ENCODE results near the gene CDH16.
"Not testable (repeated sequence)": the region's sequence is repeated elsewhere in the genome, so short reads cannot be mapped to it uniquely, and the experiment has no call there.

CDH16 gene

GRCh38 chr16:66947302-66948065 is 28.8 kb upstream of the CDH16 start:
- 0 out of 2 replicates have a peak, but pooled peaks cover 7% of the 10 kb centered on the region for H3K9me3 ChIP-seq
- H4K20me1 ChIP-seq: peaks cover 22% of the 10 kb centered on the region
- H3K4me2 ChIP-seq: peak overlapping the region; percentile 85
- no peak overlapping the region for H3K9ac ChIP-seq
- H3K4me3 ChIP-seq: peak overlapping the region; percentile 62
- H3K27me3 ChIP-seq: peaks cover 57% of the 10 kb centered on the region
- no peak for TF ChIP-seq Cebpa-rat (IDR thresholded peaks at IDR 0.05)
- H3K36me3 ChIP-seq: peaks cover 17% of the 10 kb centered on the region
- no peak overlapping the region for H3K27ac ChIP-seq
- H3K4me1 ChIP-seq: peaks cover 18% of the 10 kb centered on the region

- H3K27ac ChIP-seq: no peak overlapping the region
- H3K4me1 ChIP-seq: peaks cover 18% of the 10 kb centered on the region
- no peak for TF ChIP-seq Cebpa-rat (IDR thresholded peaks at IDR 0.05)
- peaks cover 22% of the 10 kb centered on the region for H4K20me1 ChIP-seq
- H3K9ac ChIP-seq: no peak overlapping the region
- peaks cover 52% of the 10 kb centered on the region for H3K27me3 ChIP-seq
- no peak overlapping the region for H3K4me2 ChIP-seq
- no peak overlapping the region for H3K4me3 ChIP-seq
- peaks cover 22% of the 10 kb centered on the region for H3K36me3 ChIP-seq
- H3K9me3 ChIP-seq: 0 out of 2 replicates have a peak, but pooled peaks cover 7% of the 10 kb centered on the region
Measured at GRCh38 chr16:66946974-66947301, 28.3 kb upstream of the CDH16 start.

GRCh38 chr16:66946541-66946940 is 27.9 kb upstream of the CDH16 start:
- peaks cover 48% of the 10 kb centered on the region for H3K27me3 ChIP-seq

GRCh38 chr16:66945939-66946338 is 27.3 kb upstream of the CDH16 start:
- Histone ChIP-seq H3K4me2 (no peak overlapping the region), H3K9ac (no peak overlapping the region), H3K4me3 (no peak overlapping the region), H3K9me3 (0 out of 2 replicates have a peak, but pooled peaks cover under 1% of the 10 kb centered on the region), H4K20me1 (peaks cover 22% of the 10 kb centered on the region), H3K27me3 (peaks cover 42% of the 10 kb centered on the region), H3K36me3 (peaks cover 32% of the 10 kb centered on the region), H3K4me1 (peaks cover 18% of the 10 kb centered on the region), H3K27ac (no peak overlapping the region)
- no peak for TF ChIP-seq Cebpa-rat (IDR thresholded peaks at IDR 0.05)

More at GRCh38 chr16:66946541-66946940, 27.9 kb upstream of the CDH16 start:
- no peak overlapping the region for H3K9ac ChIP-seq
- no peak for TF ChIP-seq Cebpa-rat (IDR thresholded peaks at IDR 0.05)
- 0 out of 2 replicates have a peak, but pooled peaks cover 6% of the 10 kb centered on the region for H3K9me3 ChIP-seq
- peaks cover 22% of the 10 kb centered on the region for H4K20me1 ChIP-seq
- no peak overlapping the region for H3K4me3 ChIP-seq
- no peak overlapping the region for H3K27ac ChIP-seq
- H3K4me2 ChIP-seq: no peak overlapping the region
- peaks cover 18% of the 10 kb centered on the region for H3K4me1 ChIP-seq
- H3K36me3 ChIP-seq: peaks cover 26% of the 10 kb centered on the region

- H3K4me1 ChIP-seq: peaks cover 18% of the 10 kb centered on the region
- H4K20me1 ChIP-seq: peaks cover 28% of the 10 kb centered on the region
- peaks cover 42% of the 10 kb centered on the region for H3K36me3 ChIP-seq
- not testable (repeated sequence) for H3K4me3 ChIP-seq, H3K9me3 ChIP-seq, H3K4me2 ChIP-seq, H3K27ac ChIP-seq, H3K9ac ChIP-seq
- peaks cover 32% of the 10 kb centered on the region for H3K27me3 ChIP-seq
Measured at GRCh38 chr16:66944971-66945370, 26.3 kb upstream of the CDH16 start.

- H4K20me1 ChIP-seq: peaks cover 34% of the 10 kb centered on the region
- H3K4me3 ChIP-seq: no peak overlapping the region
- H3K9me3 ChIP-seq: no peaks in the 10 kb centered on the region
- no peak overlapping the region for H3K4me2 ChIP-seq
- no peak overlapping the region for H3K9ac ChIP-seq
- no peak overlapping the region for H3K27ac ChIP-seq
- peaks cover 23% of the 10 kb centered on the region for H3K27me3 ChIP-seq
- no peak for TF ChIP-seq Cebpa-rat (IDR thresholded peaks at IDR 0.05)
- H3K4me1 ChIP-seq: peaks cover 17% of the 10 kb centered on the region
- peaks cover 51% of the 10 kb centered on the region for H3K36me3 ChIP-seq
Measured at GRCh38 chr16:66944054-66944441, 25.4 kb upstream of the CDH16 start.

- H3K27ac ChIP-seq: no peak overlapping the region
- peaks cover 34% of the 10 kb centered on the region for H4K20me1 ChIP-seq
- peaks cover 56% of the 10 kb centered on the region for H3K36me3 ChIP-seq
- H3K4me3 ChIP-seq: no peak overlapping the region
- no peak overlapping the region for H3K4me2 ChIP-seq
- TF ChIP-seq Cebpa-rat (IDR thresholded peaks at IDR 0.05): no peak
- H3K9me3 ChIP-seq: no peaks in the 10 kb centered on the region
- H3K27me3 ChIP-seq: peaks cover 18% of the 10 kb centered on the region
- H3K4me1 ChIP-seq: peaks cover 12% of the 10 kb centered on the region
- H3K9ac ChIP-seq: no peak overlapping the region
Measured at GRCh38 chr16:66943426-66944053, 24.9 kb upstream of the CDH16 start.

GRCh38 chr16:66942981-66943380 is 24.3 kb upstream of the CDH16 start:
- H3K27ac ChIP-seq: no peak overlapping the region
- no peak overlapping the region for H3K4me2 ChIP-seq
- peaks cover 12% of the 10 kb centered on the region for H3K27me3 ChIP-seq
- TF ChIP-seq Cebpa-rat (IDR thresholded peaks at IDR 0.05): no peak
- no peaks in the 10 kb centered on the region for H3K9me3 ChIP-seq
- peaks cover 62% of the 10 kb centered on the region for H3K36me3 ChIP-seq
- H4K20me1 ChIP-seq: peaks cover 35% of the 10 kb centered on the region
- H3K4me1 ChIP-seq: peaks cover 7% of the 10 kb centered on the region
- no peak overlapping the region for H3K4me3 ChIP-seq
- H3K9ac ChIP-seq: no peak overlapping the region

- H3K27ac ChIP-seq: no peak overlapping the region
- H3K9ac ChIP-seq: no peak overlapping the region
- TF ChIP-seq Cebpa-rat (IDR thresholded peaks at IDR 0.05): no peak
- no peaks in the 10 kb centered on the region for H3K9me3 ChIP-seq
- H3K36me3 ChIP-seq: peaks cover 81% of the 10 kb centered on the region
- H3K4me3 ChIP-seq: no peak overlapping the region
- H4K20me1 ChIP-seq: peaks cover 57% of the 10 kb centered on the region
- no peak overlapping the region for H3K4me2 ChIP-seq
- peaks cover 28% of the 10 kb centered on the region for H3K4me1 ChIP-seq
- H3K27me3 ChIP-seq: no peaks in the 10 kb centered on the region
Measured at GRCh38 chr16:66940236-66940635, 21.6 kb upstream of the CDH16 start.

- Histone ChIP-seq H3K4me2 (no peak overlapping the region), H3K4me3 (no peak overlapping the region), H3K9me3 (no peaks in the 10 kb centered on the region), H3K9ac (no peak overlapping the region), H3K27me3 (no peaks in the 10 kb centered on the region), H4K20me1 (peaks cover 58% of the 10 kb centered on the region), H3K4me1 (peaks cover 31% of the 10 kb centered on the region), H3K36me3 (peaks cover 81% of the 10 kb centered on the region), H3K27ac (no peak overlapping the region)
- no peak for TF ChIP-seq Cebpa-rat (IDR thresholded peaks at IDR 0.05)
Measured at GRCh38 chr16:66939366-66939765, 20.7 kb upstream of the CDH16 start.
